ENCODE measurements around the gene CABP2.

Gene CABP2

GRCh38 chr11:67504005-67504949 is 19.0 kb downstream of the CABP2 start:
- H3K4me3 ChIP-seq (ENCODE audit: low read depth, low read length), result peak overlapping the region; percentile 80
- H3K27ac ChIP-seq, result peak overlapping the region; percentile 53
- DNase-seq, result peak; percentile 12
- no peak for TF ChIP-seq CTCF (IDR thresholded peaks at IDR 0.05; ENCODE audit: low read depth, low read length, missing control alignments)
- H3K27me3 ChIP-seq (replicated peaks), result no peaks in the 10 kb centered on the region
- in situ Hi-C loops (cut with HindIII; ENCODE audit: low pct_ligation_motif_present, low sequenced_read_pairs), result no loop called here
- peaks cover 21% of the 10 kb centered on the region for H3K36me3 ChIP-seq (replicated peaks)

GRCh38 chr11:67503119-67504004 is 19.9 kb downstream of the CABP2 start:
- peak overlapping the region; percentile 80 for H3K4me3 ChIP-seq (ENCODE audit: low read depth, low read length)
- no peak overlapping the region for H3K27ac ChIP-seq
- no peak for TF ChIP-seq CTCF (IDR thresholded peaks at IDR 0.05; ENCODE audit: low read depth, low read length, missing control alignments)
- H3K36me3 ChIP-seq (replicated peaks), result peaks cover 23% of the 10 kb centered on the region
- DNase-seq, result no peak
- in situ Hi-C loops (cut with HindIII; ENCODE audit: low pct_ligation_motif_present, low sequenced_read_pairs), result no loop called here
- H3K27me3 ChIP-seq (replicated peaks), result no peaks in the 10 kb centered on the region

GRCh38 chr11:67502328-67502979 is 20.8 kb downstream of the CABP2 start:
- H3K4me3 ChIP-seq (ENCODE audit: low read depth, low read length), result no peak overlapping the region
- no peak overlapping the region for H3K27ac ChIP-seq
- peaks cover 30% of the 10 kb centered on the region for H3K36me3 ChIP-seq (replicated peaks)
- no peaks in the 10 kb centered on the region for H3K27me3 ChIP-seq (replicated peaks)
- TF ChIP-seq CTCF (IDR thresholded peaks at IDR 0.05; ENCODE audit: low read depth, low read length, missing control alignments), result no peak
- in situ Hi-C loops (cut with HindIII; ENCODE audit: low pct_ligation_motif_present, low sequenced_read_pairs), result no loop called here
- DNase-seq, result no peak

GRCh38 chr11:67501854-67502253 is 21.4 kb downstream of the CABP2 start:
- Histone ChIP-seq H3K27ac (no peak overlapping the region), H3K36me3 (replicated peaks) (peaks cover 35% of the 10 kb centered on the region), H3K4me3 (ENCODE audit: low read depth, low read length) (no peak overlapping the region), H3K27me3 (replicated peaks) (no peaks in the 10 kb centered on the region)
- in situ Hi-C loops (cut with HindIII; ENCODE audit: low pct_ligation_motif_present, low sequenced_read_pairs), result no loop called here
- TF ChIP-seq CTCF (IDR thresholded peaks at IDR 0.05; ENCODE audit: low read depth, low read length, missing control alignments), result no peak
- no peak for DNase-seq

GRCh38 chr11:67500831-67501715 is 22.2 kb downstream of the CABP2 start:
- no peaks in the 10 kb centered on the region for H3K27me3 ChIP-seq (replicated peaks)
- H3K36me3 ChIP-seq (replicated peaks), result peaks cover 42% of the 10 kb centered on the region
- no peak overlapping the region for H3K27ac ChIP-seq
- TF ChIP-seq CTCF (IDR thresholded peaks at IDR 0.05; ENCODE audit: low read depth, low read length, missing control alignments), result no peak
- H3K4me3 ChIP-seq (ENCODE audit: low read depth, low read length), result no peak overlapping the region
- DNase-seq, result no peak
- in situ Hi-C loops (cut with HindIII; ENCODE audit: low pct_ligation_motif_present, low sequenced_read_pairs), result no loop called here
